GM10266 (cell line): ENCODE measurements around the gene GALNT13.

Experiments
- DNase-seq: peaks from one replicate; pipeline ENCODE4 v3.0.0; 2012; ENCODE audit errors: extremely low spot score
- CTCF ChIP-seq: IDR thresholded peaks from 2 replicates; pipeline ENCODE4 v1.5.1; 2012; ENCODE audit warnings: mild to moderate bottlenecking, low read depth; ENCODE audit not compliant: control insufficient read depth, insufficient read depth; ENCODE audit errors: missing control alignments

Gene GALNT13

GRCh38 chr2:154233231-154233630 lies 361.5 kb downstream of the GALNT13 start:
- no peak for DNase-seq

GRCh38 chr2:154238252-154238651 lies 366.5 kb downstream of the GALNT13 start:
- TF ChIP-seq CTCF: no peak
- DNase-seq: no peak

More at GRCh38 chr2:154233231-154233630, 361.5 kb downstream of the GALNT13 start:
- no peak for TF ChIP-seq CTCF

GRCh38 chr2:154240316-154240715 lies 368.6 kb downstream of the GALNT13 start:
- TF ChIP-seq CTCF: no peak
- no peak for DNase-seq

- TF ChIP-seq CTCF: no peak
- no peak for DNase-seq
Observed at GRCh38 chr2:154240921-154241379, 369.2 kb downstream of the GALNT13 start.

GRCh38 chr2:154242687-154243086 lies 371.0 kb downstream of the GALNT13 start:
- no peak for TF ChIP-seq CTCF
- no peak for DNase-seq

- TF ChIP-seq CTCF: no peak
- no peak for DNase-seq
Observed at GRCh38 chr2:154243685-154244084, 372.0 kb downstream of the GALNT13 start.

- no peak for TF ChIP-seq CTCF
- DNase-seq: no peak
Observed at GRCh38 chr2:154244932-154245331, 373.2 kb downstream of the GALNT13 start.
